ENCODE results near the gene TDP2.

The TDP2 gene

DNA sequence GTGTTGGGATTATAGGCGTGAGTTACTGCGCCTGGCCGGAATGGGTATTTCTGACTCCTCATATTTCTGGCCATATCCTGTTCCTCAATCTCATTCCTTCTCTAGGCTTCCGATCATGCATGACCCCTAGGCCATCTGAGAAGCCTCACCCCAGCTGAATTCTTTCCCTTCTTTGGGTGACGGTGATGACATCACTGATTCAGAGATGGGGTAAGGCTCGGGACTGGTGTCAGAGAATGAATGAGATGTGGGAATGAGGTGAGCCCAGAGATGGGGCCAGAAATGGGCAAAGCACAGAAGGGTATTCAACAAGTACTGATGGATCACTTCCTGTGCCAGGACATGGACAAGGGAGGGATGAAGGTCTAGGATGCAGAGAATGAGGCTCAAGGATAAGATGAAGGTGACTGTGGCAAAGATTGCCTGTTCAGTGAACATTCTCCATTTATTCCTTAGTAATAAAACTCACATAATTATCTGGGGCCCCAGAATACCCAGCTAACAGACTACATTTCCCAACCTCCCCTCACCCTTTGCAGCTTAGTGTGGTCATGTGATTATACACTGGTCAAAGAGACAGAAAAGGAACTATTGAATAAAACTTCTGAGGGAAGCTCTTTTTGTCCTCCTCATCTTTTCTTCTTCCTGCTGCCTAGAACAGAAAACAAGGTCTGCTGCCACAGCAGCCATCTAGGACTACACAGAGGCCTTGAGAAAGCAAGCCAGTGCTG is 60.3 kb downstream of the TDP2 start:
- no peak for DNase-seq (ENCODE audit: low read depth in 4 of 4, low spot score in 1 of 4)

- DNase-seq (ENCODE audit: low read depth in 4 of 4, low spot score in 1 of 4) = no peak
Measured at GRCh38 chr6:24603241-24603640, 63.5 kb downstream of the TDP2 start.

DNA sequence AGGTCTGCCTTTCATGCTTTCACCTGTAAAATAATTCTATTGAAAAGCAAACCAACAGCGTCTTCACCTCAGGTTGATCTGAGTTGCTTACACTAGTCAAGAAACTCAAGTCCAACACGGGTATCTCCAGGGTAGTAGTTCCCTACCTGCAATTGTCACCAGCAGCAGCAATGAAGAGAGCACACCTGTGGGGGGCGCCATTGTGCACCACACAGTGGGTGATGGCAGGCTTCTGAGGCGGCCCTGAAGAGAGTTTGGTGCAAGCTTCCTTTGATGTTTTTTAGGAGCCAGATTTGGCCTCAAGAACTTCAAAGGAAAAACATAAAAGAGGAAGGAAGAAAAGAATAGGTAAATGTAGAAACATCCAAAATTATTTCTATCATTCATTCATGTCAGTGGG is 65.8 kb downstream of the TDP2 start:
- no peak for DNase-seq (ENCODE audit: low read depth in 4 of 4, low spot score in 1 of 4)

Measured in stimulated activated CD4-positive, alpha-beta T cell treated with anti-CD3 and anti-CD28 coated beads, Interleukin-1b, Interleukin-23, amount 100 ng/mL, for 24 hours (primary cell).